Mucosa of rectum (tissue), 2 donors: ENCODE data around the gene MAP1LC3B2.

Experiments
- H3K27ac ChIP-seq, 2 donors: one replicate each; pipeline ENCODE4 v1.7.0; 2013; ENCODE audit warnings: inconsistent platforms in 2 of 2, low read depth in 2 of 2, low read length in 2 of 2
- H3K27me3 ChIP-seq, 2 donors: one replicate each; pipeline ENCODE4 v1.7.0; 2013; ENCODE audit warnings: low read length in 2 of 2; ENCODE audit not compliant: control insufficient read depth in 2 of 2, insufficient read depth in 2 of 2
- H3K36me3 ChIP-seq, 2 donors: one replicate each; pipeline ENCODE4 v1.7.0; 2013; ENCODE audit warnings: low read length in 2 of 2; ENCODE audit not compliant: control insufficient read depth in 2 of 2, insufficient read depth in 2 of 2
- H3K4me1 ChIP-seq, 2 donors: one replicate each; pipeline ENCODE4 v1.7.0; 2013; ENCODE audit warnings: low read length in 2 of 2, mild to moderate bottlenecking in 1 of 2; ENCODE audit not compliant: control insufficient read depth in 2 of 2, insufficient read depth in 2 of 2
- H3K4me3 ChIP-seq, 2 donors: one replicate each; pipeline ENCODE4 v1.7.0; 2013; ENCODE audit warnings: low read length in 2 of 2
- H3K9ac ChIP-seq, 2 donors: one replicate each; pipeline ENCODE4 v1.7.0; 2013; ENCODE audit warnings: low read length in 2 of 2, low read depth in 1 of 2, mild to moderate bottlenecking in 1 of 2
- H3K9me3 ChIP-seq, 2 donors: one replicate each; pipeline ENCODE4 v1.7.0; 2013; ENCODE audit warnings: low read length in 2 of 2; ENCODE audit not compliant: control insufficient read depth in 2 of 2
- donor health status: healthy.
- donor health status: Normal muscosa, but diverticular disease.

Gene MAP1LC3B2

DNA sequence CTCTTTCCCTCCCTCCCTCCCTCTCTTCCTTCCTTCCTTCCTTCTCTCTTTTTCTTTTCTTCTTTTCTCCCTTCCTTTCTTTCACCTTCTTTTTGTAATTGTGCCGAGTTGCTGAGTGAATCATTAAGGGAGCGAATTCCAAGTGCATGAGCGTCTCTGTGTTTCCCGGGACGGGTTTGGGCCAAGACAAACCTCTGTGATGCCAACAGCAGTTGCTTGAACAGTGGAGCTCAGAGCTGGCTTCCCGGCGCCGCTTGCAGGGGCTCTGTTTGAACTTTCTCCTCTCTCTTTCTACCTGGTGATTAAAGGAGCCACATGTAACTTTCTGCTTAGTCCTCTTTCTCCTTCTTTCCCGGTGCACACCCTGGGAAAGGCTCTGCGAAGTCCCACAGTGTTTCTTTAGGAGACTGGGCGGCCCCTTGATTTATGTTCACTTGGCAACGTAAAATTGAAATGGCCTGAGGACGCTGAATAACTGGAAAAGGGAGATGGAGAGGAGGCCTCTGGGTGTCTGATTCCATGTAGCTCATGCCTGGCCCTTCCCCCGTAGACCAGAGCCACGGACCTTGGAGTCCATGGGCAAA lies 33.7 kb upstream of the MAP1LC3B2 start:
- H3K9ac ChIP-seq, result no peak overlapping the region
- H3K9me3 ChIP-seq, result no peaks in the 10 kb centered on the region
- peaks cover 0 to 3% of the 10 kb centered on the region in 2 donors for H3K27me3 ChIP-seq
- peak overlapping the region; percentile 23 to 55 for H3K27ac ChIP-seq
- no peaks in the 10 kb centered on the region for H3K36me3 ChIP-seq
- peaks cover 0 to 12% of the 10 kb centered on the region in 2 donors for H3K4me1 ChIP-seq
- no peak overlapping the region for H3K4me3 ChIP-seq

DNA sequence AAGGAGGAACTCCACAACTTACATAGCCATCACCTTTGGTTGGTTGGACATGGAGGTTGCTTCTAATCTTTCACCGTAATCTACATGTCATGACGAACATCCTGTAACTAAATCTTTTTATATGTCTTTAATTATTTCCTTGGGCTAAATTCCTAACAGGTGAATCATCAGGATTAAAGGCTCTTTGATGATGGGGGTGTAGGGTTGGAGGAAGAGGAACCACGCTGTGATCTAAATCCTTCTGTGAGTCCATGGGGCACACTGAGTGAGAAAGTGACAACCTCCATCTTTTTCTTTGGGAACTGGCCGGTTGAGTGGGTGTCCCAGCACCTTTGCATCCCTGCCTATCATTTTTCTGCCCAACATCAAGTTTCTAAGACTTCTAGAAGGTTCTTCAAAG lies 31.1 kb upstream of the MAP1LC3B2 start:
- no peaks in the 10 kb centered on the region for H3K27me3 ChIP-seq
- H3K9me3 ChIP-seq, result no peaks in the 10 kb centered on the region
- H3K9ac ChIP-seq, result no peak overlapping the region
- no peak overlapping the region for H3K27ac ChIP-seq
- H3K4me3 ChIP-seq, result no peak overlapping the region
- H3K36me3 ChIP-seq, result no peaks in the 10 kb centered on the region
- H3K4me1 ChIP-seq, result peaks cover 0 to 14% of the 10 kb centered on the region in 2 donors

DNA sequence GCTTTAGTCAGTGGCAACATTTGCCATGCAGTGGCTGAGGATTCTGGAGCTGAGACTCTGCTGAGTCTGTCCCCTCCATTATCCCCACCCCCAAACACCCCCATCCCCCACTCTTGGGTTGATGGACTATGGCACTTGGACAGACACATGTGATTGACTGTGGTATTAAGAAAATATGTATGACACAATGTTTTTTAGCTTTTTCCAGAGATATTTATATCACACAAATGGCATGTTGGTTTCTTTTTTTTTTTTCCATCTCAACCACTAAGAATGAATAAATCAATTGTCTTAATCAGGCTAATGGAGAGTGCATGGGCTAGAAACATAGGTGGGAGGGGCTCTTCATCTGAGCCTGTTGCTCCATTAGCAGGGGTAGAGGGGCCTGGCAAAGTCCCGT lies 30.7 kb upstream of the MAP1LC3B2 start:
- Histone ChIP-seq H3K9me3 (no peaks in the 10 kb centered on the region), H3K27me3 (no peaks in the 10 kb centered on the region), H3K36me3 (no peaks in the 10 kb centered on the region), H3K9ac (no peak overlapping the region), H3K4me3 (no peak overlapping the region), H3K27ac (no peak overlapping the region), H3K4me1 (peaks cover 0 to 18% of the 10 kb centered on the region in 2 donors)

DNA sequence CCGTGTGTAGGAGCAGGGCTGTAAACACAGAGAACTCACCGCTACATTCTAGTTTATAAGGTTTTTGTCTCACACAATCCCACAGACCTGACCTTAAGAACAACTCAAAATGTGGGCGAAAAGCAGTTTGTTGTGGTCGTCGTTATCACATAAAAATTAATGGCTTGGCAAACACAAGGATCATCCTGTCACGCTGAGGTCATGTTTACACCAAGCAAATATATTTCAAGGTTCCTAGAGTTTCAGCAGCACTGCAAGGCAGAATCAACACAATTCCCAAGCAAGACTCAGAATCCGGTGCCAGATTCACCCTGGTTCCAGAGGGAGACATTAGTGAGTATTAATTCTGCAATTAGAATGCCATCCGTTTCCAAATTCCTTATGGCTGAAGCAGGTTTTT lies 30.1 kb upstream of the MAP1LC3B2 start:
- Histone ChIP-seq H3K27ac (no peak overlapping the region), H3K4me3 (peak overlapping the region in 1 of 2 donors; percentile 7), H3K9me3 (no peaks in the 10 kb centered on the region), H3K36me3 (no peaks in the 10 kb centered on the region), H3K27me3 (no peaks in the 10 kb centered on the region), H3K4me1 (peaks cover 0 to 19% of the 10 kb centered on the region in 2 donors), H3K9ac (no peak overlapping the region)

DNA sequence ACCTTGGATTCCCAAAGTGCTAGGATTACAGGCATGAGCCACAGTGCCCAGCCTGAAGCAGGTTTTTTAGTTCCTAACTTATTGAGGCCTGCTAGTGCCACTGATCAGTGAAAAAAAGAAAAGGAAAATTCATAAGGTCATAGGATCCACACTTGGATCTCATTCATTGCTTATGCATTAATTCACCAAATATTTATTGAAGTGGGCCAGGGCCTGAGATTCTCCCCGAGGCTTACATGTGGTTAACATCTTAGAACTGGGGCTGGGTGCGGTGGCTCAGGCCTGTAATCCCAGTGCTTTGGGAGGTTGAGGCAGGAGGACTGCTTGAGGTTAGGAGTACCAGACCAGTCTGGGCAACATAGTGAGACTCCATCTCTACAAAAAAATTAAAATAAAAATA lies 29.5 kb upstream of the MAP1LC3B2 start:
- Histone ChIP-seq H3K4me1 (peaks cover 4 to 19% of the 10 kb centered on the region in 2 donors), H3K9me3 (no peaks in the 10 kb centered on the region), H3K4me3 (no peak overlapping the region), H3K27me3 (no peaks in the 10 kb centered on the region), H3K36me3 (no peaks in the 10 kb centered on the region), H3K9ac (no peak overlapping the region), H3K27ac (no peak overlapping the region)

DNA sequence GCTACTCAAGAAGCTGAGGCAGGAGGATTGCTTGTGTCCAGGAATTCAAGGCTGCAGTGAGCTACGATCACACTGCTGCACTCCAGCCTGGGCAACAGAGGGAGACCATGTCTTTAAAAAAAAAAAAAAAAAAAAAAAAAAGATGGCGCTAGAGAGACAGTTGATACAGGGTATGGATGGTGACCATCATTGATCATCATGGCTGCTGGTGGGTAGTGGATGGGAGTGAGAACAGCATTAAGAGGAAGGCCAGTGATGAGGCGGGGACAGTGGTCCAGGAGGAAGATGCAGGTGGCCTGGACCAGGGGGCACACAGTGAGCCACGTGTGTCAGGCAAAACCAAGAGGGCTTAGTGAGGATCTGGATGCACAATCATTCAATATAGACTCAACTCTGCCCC lies 26.8 kb upstream of the MAP1LC3B2 start:
- Histone ChIP-seq H3K4me1 (peaks cover 4 to 15% of the 10 kb centered on the region in 2 donors), H3K27me3 (no peaks in the 10 kb centered on the region), H3K27ac (no peak overlapping the region), H3K36me3 (no peaks in the 10 kb centered on the region), H3K9me3 (no peaks in the 10 kb centered on the region), H3K9ac (no peak overlapping the region), H3K4me3 (no peak overlapping the region)

DNA sequence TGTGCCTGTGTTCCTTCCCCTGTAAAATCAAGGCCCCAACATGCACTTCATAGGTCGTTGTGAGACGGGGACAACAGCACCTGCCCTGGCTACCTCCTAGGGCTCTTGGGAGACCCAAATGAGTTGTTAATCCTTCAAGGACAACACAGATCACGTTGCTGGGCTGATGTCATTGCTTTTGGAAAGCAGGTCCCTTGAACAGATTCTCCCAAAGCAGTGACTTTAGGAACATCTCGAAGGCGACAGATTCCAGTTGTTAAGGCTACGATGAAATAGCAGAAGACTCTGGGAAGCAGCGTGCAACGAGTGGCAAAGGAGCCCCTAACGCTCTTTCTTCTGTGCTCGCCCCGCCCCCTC lies 26.2 kb upstream of the MAP1LC3B2 start:
- H3K36me3 ChIP-seq, result no peaks in the 10 kb centered on the region
- no peak overlapping the region for H3K27ac ChIP-seq
- peak overlapping the region in 1 of 2 donors; percentile 50 for H3K9ac ChIP-seq
- H3K9me3 ChIP-seq, result no peaks in the 10 kb centered on the region
- H3K27me3 ChIP-seq, result no peaks in the 10 kb centered on the region
- H3K4me3 ChIP-seq, result peak overlapping the region; percentile 70 to 81
- H3K4me1 ChIP-seq, result peaks cover 4 to 15% of the 10 kb centered on the region in 2 donors

DNA sequence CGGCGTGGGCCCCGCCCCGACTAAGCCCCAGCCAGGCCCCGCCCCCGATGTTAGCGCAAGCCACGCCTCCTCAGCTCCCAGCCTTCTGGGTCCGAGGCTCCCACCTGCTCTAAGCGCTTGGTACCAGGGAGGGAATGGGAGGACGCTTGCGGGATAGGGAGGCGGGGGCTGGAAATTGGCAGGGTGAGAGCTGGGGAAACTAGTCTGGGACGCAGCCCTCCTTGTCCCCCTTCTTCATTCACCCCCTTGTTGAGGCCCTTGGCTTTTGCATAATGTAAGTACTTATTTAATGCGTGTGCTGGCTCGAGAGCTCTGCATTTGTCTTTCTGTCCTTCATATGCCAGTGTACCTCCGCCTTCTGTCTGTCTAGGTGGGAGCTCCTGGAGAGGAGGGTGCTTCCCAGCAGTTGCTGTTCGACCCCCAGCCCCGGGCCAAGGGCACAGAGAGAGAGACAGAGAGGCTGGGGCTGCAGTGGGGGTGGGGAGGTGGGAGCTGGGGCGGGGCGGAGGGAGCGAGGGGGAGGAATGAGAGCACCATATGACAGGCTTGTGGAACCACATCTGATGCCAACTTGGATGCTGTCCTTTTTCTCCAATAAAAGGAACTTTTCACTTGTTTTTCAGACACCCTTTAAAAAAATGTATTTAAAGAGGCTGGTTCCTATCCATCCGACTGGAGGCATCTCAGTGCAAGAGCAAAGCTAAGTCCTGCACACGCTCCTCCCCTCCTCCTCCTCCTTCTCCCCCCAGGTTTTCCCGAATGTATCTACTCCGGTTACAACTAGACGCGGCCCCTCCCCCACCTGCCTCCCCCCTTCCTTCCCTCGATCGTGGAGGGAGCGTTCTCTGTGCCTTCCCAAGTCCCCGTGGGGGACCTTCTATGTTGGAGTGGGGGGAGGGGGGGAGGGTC lies 25.6 kb upstream of the MAP1LC3B2 start:
- Histone ChIP-seq H3K27me3 (no peaks in the 10 kb centered on the region), H3K36me3 (no peaks in the 10 kb centered on the region), H3K27ac (peak overlapping the region; percentile 49 to 52), H3K4me3 (peak overlapping the region; percentile 70 to 81), H3K9ac (peak overlapping the region; percentile 50 to 64), H3K9me3 (no peaks in the 10 kb centered on the region), H3K4me1 (peaks cover 8 to 20% of the 10 kb centered on the region in 2 donors)

DNA sequence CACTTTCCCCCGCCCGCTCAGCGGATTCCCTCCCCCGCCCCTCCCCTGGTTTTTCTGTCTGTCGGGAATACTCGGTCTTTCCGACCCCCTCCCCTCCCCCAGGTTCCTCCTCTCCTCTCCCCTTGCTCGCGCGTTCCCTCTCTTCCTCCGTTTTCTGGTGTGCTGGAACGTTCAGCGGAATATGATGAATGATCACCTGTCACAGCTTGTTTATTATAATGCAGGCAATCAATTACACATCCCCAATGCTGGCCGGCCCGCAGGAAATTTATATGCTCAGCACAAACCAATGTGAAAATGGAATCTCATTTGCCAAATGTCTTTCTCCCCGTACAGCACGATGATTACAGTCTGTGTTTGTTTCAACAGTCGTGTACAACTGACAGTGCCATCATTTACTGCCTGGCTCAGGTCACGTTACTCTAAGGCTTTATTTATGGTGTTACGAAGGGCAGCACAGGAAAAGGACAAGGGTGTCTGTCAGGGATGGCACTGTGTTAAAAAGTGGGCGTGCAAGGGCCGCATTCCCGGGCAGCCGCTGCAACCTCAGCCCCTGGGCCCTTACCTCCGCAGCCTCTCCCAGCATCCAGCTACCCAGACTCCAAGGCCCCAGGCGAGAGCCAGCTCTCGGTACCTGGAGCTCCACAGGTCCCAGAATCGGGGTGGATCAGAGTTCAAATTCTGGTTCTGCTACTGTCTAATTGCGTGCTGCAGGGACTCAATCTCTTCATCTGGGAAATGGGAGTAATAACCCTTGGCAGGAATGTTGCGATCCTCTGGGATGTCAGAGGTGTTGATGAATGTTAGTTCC lies 24.7 kb upstream of the MAP1LC3B2 start:
- Histone ChIP-seq H3K36me3 (no peaks in the 10 kb centered on the region), H3K27ac (no peak overlapping the region), H3K4me3 (peak overlapping the region; percentile 70 to 81), H3K27me3 (no peaks in the 10 kb centered on the region), H3K9ac (no peak overlapping the region), H3K9me3 (no peaks in the 10 kb centered on the region), H3K4me1 (peaks cover 14 to 24% of the 10 kb centered on the region in 2 donors)

DNA sequence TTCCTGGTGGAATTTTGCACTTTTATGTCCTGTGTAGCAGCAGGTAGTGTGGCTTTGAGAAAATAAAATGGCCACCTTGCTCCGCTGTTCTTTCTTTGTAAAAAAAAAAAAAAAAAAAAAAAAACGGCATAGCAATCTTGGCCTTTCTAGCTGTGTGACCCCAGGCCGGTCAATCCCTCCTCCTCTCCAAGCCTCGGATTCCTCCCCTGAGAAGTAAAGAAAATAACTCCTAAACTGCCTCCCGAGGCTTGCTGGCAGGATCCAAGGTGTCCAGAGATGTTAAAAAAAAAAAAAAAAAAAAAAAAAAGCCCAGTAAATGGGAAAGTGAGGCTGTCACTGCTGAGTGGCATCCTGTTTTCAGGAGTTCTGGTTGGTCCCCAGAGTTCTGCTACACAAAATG lies 23.9 kb upstream of the MAP1LC3B2 start:
- no peaks in the 10 kb centered on the region for H3K36me3 ChIP-seq
- H3K27ac ChIP-seq, result no peak overlapping the region
- H3K9me3 ChIP-seq, result no peaks in the 10 kb centered on the region
- no peak overlapping the region for H3K4me3 ChIP-seq
- no peaks in the 10 kb centered on the region for H3K27me3 ChIP-seq
- no peak overlapping the region for H3K9ac ChIP-seq
- peaks cover 20 to 28% of the 10 kb centered on the region in 2 donors for H3K4me1 ChIP-seq
